Suprapubic skin (tissue), 4 donors: Measurements from ENCODE around the gene CMYA5. TPM values are rescaled to one million over a fixed set of nuclear protein-coding genes. Genes with fewer than 3 reads are reported as not detected.

Experiments
- DNase-seq, 2 donors: peaks; one replicate each; pipeline ENCODE4 v3.0.0-alpha.2; 2019; ENCODE audit warnings: low spot score in 2 of 2
- H3K27ac ChIP-seq: fragments of 200-600 bp; sonication (generic); one replicate; pipeline ENCODE4 v1.5.1; 2019
- H3K27me3 ChIP-seq: fragments of 200-600 bp; sonication (generic); one replicate; pipeline ENCODE4 v1.5.1; 2019
- H3K36me3 ChIP-seq: fragments of 200-600 bp; sonication (generic); one replicate; pipeline ENCODE4 v1.5.1; 2019
- H3K4me1 ChIP-seq: fragments of 200-600 bp; sonication (generic); one replicate; pipeline ENCODE4 v1.5.1; 2019
- H3K4me3 ChIP-seq: fragments of 200-600 bp; sonication (generic); one replicate; pipeline ENCODE4 v1.5.1; 2019; ENCODE audit warnings: mild to moderate bottlenecking
- H3K9me3 ChIP-seq: fragments of 200-600 bp; sonication (generic); one replicate; pipeline ENCODE4 v1.5.1; 2019
- CTCF ChIP-seq, 2 donors: fragments of 200-600 bp in 1 of 2; fragments of 450-650 bp in 1 of 2; sonication (generic) in 1 of 2; IDR thresholded peaks; one replicate each; pipeline ENCODE4 v1.5.1; 2016 to 2019; ENCODE audit warnings: antibody characterized with exemption in 2 of 2, mild to moderate bottlenecking in 1 of 2, moderate library complexity in 1 of 2
- EP300 ChIP-seq: sonication (generic); formaldehyde crosslinking; IDR thresholded peaks from one replicate; pipeline ENCODE4 v1.6.1; 2017; ENCODE audit warnings: antibody characterized with exemption
- POLR2A ChIP-seq, 2 donors: fragments of 450-650 bp; IDR thresholded peaks; one replicate each; pipeline ENCODE4 v1.6.1; 2017; ENCODE audit warnings: antibody characterized with exemption in 2 of 2, mild to moderate bottlenecking in 2 of 2, moderate library complexity in 2 of 2
- POLR2AphosphoS5 ChIP-seq, 3 donors: sonication (generic); formaldehyde crosslinking; IDR thresholded peaks; one replicate each; pipeline ENCODE4 v1.6.1; 2017; ENCODE audit warnings: antibody characterized with exemption in 3 of 3
- WGBS: methylation state at CpG from one replicate; pipeline ENCODE4 v1.1.5; 2018; 5-methylcytosine and 5-hydroxymethylcytosine counted together
- total RNA-seq, 4 donors: library from RNA; depleted of rRNA; stranded (reverse); fragments of >200 nt; gene quantifications; one replicate each; pipeline ENCODE4 v1.1.0, GENCODE V29; 2016

The CMYA5 gene
- total RNA-seq, 4 donors from 2014 or later, result 8.1 to 24.9 (median 10.4) TPM

GRCh38 chr5:79811904-79812303 is 122.3 kb downstream of the CMYA5 start:
- DNase-seq, result no peak
- 93% methylated on average over 3 of the region's 3 CpGs for WGBS
- no peaks in the 10 kb centered on the region for H3K9me3 ChIP-seq
- no peaks in the 10 kb centered on the region for H3K4me1 ChIP-seq
- no peak overlapping the region for H3K4me3 ChIP-seq
- no peaks in the 10 kb centered on the region for H3K36me3 ChIP-seq
- H3K27ac ChIP-seq, result no peak overlapping the region
- no peaks in the 10 kb centered on the region for H3K27me3 ChIP-seq
- TF ChIP-seq POLR2A (IDR thresholded peaks at IDR 0.05) (no peak), EP300 (no peak), POLR2AphosphoS5 (IDR thresholded peaks at IDR 0.05) (no peak), CTCF (IDR thresholded peaks at IDR 0.05) (no peak)

GRCh38 chr5:79814699-79815098 is 125.1 kb downstream of the CMYA5 start:
- Histone ChIP-seq H3K36me3 (no peaks in the 10 kb centered on the region), H3K4me3 (no peak overlapping the region), H3K27me3 (no peaks in the 10 kb centered on the region), H3K4me1 (no peaks in the 10 kb centered on the region), H3K9me3 (peaks cover 5% of the 10 kb centered on the region), H3K27ac (no peak overlapping the region)
- 60% methylated on average over 2 of the region's 2 CpGs for WGBS
- TF ChIP-seq EP300 (no peak), CTCF (IDR thresholded peaks at IDR 0.05) (no peak), POLR2A (IDR thresholded peaks at IDR 0.05) (no peak), POLR2AphosphoS5 (IDR thresholded peaks at IDR 0.05) (no peak)
- no peak for DNase-seq

DNA sequence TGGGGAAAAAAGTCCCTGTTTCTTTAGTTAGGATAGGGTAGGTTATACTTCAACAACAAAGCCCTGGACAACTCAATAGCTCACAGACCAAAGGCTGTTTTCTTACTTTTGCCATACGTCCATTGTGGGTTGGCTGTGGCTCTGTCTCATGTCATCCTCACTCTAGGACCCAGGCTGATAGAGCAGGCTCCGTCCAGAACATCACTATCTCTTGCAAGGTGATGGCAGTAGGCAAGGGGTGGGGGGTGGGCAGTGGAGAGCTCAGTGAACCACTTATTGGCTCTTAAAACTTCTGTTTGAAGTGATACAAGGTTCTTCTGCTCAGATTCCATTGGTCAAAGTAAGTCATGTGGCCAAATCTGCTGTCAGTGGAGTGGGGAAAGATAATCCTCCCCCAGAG is 126.4 kb downstream of the CMYA5 start:
- H3K27ac ChIP-seq, result no peak overlapping the region
- H3K9me3 ChIP-seq, result peaks cover 5% of the 10 kb centered on the region
- DNase-seq, result no peak
- WGBS, result 86% methylated on average over 2 of the region's 2 CpGs
- H3K4me3 ChIP-seq, result no peak overlapping the region
- no peaks in the 10 kb centered on the region for H3K27me3 ChIP-seq
- TF ChIP-seq CTCF (IDR thresholded peaks at IDR 0.05) (no peak), POLR2AphosphoS5 (IDR thresholded peaks at IDR 0.05) (no peak), POLR2A (IDR thresholded peaks at IDR 0.05) (no peak), EP300 (no peak)
- no peaks in the 10 kb centered on the region for H3K36me3 ChIP-seq
- H3K4me1 ChIP-seq, result no peaks in the 10 kb centered on the region

DNA sequence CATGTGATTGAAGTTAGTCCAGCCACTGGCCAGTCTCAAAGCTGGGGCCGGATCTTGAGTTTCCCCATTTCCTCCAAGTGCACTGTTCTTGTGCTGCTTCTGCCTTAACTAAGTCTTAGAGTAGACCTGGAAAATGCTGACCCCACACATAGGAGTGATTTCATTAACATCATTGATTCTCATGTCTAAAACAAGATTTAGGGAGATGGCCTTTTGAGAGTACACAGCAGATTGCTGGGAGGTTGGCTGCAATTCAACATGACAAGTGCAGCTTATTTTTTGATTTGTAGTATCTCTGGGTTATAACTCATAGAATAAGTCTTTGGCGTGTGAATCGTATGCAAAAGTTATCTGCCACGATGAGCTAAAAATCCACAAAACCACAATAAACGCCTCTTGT is 131.0 kb downstream of the CMYA5 start:
- no peaks in the 10 kb centered on the region for H3K27me3 ChIP-seq
- H3K27ac ChIP-seq, result no peak overlapping the region
- H3K4me1 ChIP-seq, result no peaks in the 10 kb centered on the region
- H3K36me3 ChIP-seq, result no peaks in the 10 kb centered on the region
- no peak overlapping the region for H3K4me3 ChIP-seq
- TF ChIP-seq POLR2A (IDR thresholded peaks at IDR 0.05) (no peak), EP300 (no peak), CTCF (IDR thresholded peaks at IDR 0.05) (no peak), POLR2AphosphoS5 (IDR thresholded peaks at IDR 0.05) (no peak)
- WGBS, result 63% methylated on average over 5 of the region's 5 CpGs
- H3K9me3 ChIP-seq, result peaks cover 5% of the 10 kb centered on the region
- no peak for DNase-seq

DNA sequence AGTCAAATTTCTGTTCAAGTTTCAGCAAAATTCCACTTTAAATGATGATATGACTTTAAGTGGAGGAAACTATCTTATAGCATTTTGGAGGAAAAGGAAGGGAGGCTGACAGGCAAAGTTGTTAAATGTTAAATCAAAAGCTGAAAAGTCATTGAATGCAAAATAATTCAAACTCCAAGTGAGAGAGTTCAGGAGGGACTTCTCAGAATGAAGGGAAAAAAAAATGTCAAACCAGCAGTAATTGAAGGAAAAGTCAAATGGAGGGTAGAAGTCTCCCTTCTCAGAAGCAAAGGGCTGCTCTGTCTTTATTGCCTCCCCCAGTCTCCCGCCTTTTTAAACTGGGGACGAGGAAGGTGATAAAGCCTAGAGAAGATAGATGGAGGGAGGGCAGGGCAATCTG is 134.8 kb downstream of the CMYA5 start:
- no peak overlapping the region for H3K4me3 ChIP-seq
- H3K27ac ChIP-seq, result no peak overlapping the region
- no peak for TF ChIP-seq EP300
- no peaks in the 10 kb centered on the region for H3K36me3 ChIP-seq
- H3K9me3 ChIP-seq, result no peaks in the 10 kb centered on the region
- no peaks in the 10 kb centered on the region for H3K27me3 ChIP-seq
- no peaks in the 10 kb centered on the region for H3K4me1 ChIP-seq
- 71% methylated on average over 2 of the region's 2 CpGs for WGBS
- DNase-seq, result no peak

- Histone ChIP-seq H3K36me3 (no peaks in the 10 kb centered on the region), H3K27me3 (no peaks in the 10 kb centered on the region), H3K27ac (no peak overlapping the region), H3K9me3 (no peaks in the 10 kb centered on the region), H3K4me3 (no peak overlapping the region), H3K4me1 (no peaks in the 10 kb centered on the region)
- DNase-seq, result no peak
- no peak for TF ChIP-seq POLR2AphosphoS5 (IDR thresholded peaks at IDR 0.05)
- TF ChIP-seq EP300, result no peak
- TF ChIP-seq CTCF (IDR thresholded peaks at IDR 0.05), result no peak
- no peak for TF ChIP-seq POLR2A (IDR thresholded peaks at IDR 0.05)
- WGBS, result 71% methylated on average over 1 of the region's 1 CpG
These were observed 136.2 kb downstream of the CMYA5 start for GRCh38 chr5:79825802-79826201.
